ENCODE data around the gene CELF6.

The CELF6 gene

GRCh38 chr15:72269739-72270138 lies 50.2 kb downstream of the CELF6 start:
- Histone ChIP-seq H3K36me3 (replicated peaks; ENCODE audit: insufficient read depth, low read length) (peaks cover 12% of the 10 kb centered on the region; the same call in 1 of the 2 replicates), H3K9me2 (replicated peaks; ENCODE audit: insufficient read depth, low read length) (no peaks in the 10 kb centered on the region), H3K79me2 (ENCODE audit: low read length) (peaks cover 24% of the 10 kb centered on the region), H3F3A (ENCODE audit: insufficient read depth, low read length) (peaks cover 4% of the 10 kb centered on the region; the same call in 1 of the 2 replicates), H3K27ac (ENCODE audit: low read length) (no peak overlapping the region), H2AFZ (ENCODE audit: low read length) (no peak overlapping the region), H3K4me3 (ENCODE audit: low read length) (no peak overlapping the region), H3K4me1 (ENCODE audit: low read length) (peaks cover 15% of the 10 kb centered on the region; the same call in 1 of the 2 replicates), H3K4me2 (ENCODE audit: low read depth, low read length) (no peak overlapping the region), H3K27me3 (replicated peaks; ENCODE audit: insufficient read depth, low read length) (no peaks in the 10 kb centered on the region), H4K20me1 (ENCODE audit: insufficient read depth, low read length) (no peaks in the 10 kb centered on the region), H3K9ac (ENCODE audit: low read length) (no peak overlapping the region), H3K9me3 (replicated peaks; ENCODE audit: insufficient read depth, low read length) (no peaks in the 10 kb centered on the region)
- no peak for DNase-seq
- TF ChIP-seq CTCF (IDR thresholded peaks at IDR 0.05; ENCODE audit: low read length) (no peak), EZH2phosphoT487 (IDR thresholded peaks at IDR 0.05; ENCODE audit: low read length) (no peak), EZH2 (optimal IDR thresholded peaks at IDR 0.05; ENCODE audit: low read depth, low read length) (no peak)

DNA sequence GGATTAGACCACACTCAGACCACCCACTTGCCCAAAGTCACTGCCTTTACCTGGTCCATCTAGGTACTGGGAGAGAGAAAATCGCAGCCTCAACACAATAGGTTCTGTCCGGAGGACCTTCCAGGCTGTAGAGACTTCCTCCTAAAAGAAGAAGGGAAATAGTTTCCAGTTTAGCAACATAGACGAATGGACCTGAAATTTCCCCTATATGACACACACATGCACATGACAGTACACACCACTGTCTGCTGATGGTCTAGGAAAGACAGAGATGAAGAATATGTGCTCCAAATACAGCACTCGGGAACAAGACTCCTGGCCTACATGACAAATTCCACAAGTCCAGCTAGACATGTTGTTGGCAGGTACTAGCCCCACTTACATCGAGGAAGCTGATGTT lies 54.9 kb downstream of the CELF6 start:
- Histone ChIP-seq H2AFZ (ENCODE audit: low read length) (no peak overlapping the region), H4K20me1 (ENCODE audit: insufficient read depth, low read length) (no peaks in the 10 kb centered on the region), H3K27me3 (replicated peaks; ENCODE audit: insufficient read depth, low read length) (no peaks in the 10 kb centered on the region), H3K36me3 (replicated peaks; ENCODE audit: insufficient read depth, low read length) (peaks cover 23% of the 10 kb centered on the region; the same call in 1 of the 2 replicates), H3K27ac (ENCODE audit: low read length) (no peak overlapping the region), H3K79me2 (ENCODE audit: low read length) (peaks cover 3% of the 10 kb centered on the region), H3F3A (ENCODE audit: insufficient read depth, low read length) (no peaks in the 10 kb centered on the region), H3K4me1 (ENCODE audit: low read length) (no peaks in the 10 kb centered on the region), H3K4me2 (ENCODE audit: low read depth, low read length) (no peak overlapping the region), H3K9ac (ENCODE audit: low read length) (no peak overlapping the region), H3K4me3 (ENCODE audit: low read length) (no peak overlapping the region), H3K9me3 (replicated peaks; ENCODE audit: insufficient read depth, low read length) (no peaks in the 10 kb centered on the region), H3K9me2 (replicated peaks; ENCODE audit: insufficient read depth, low read length) (no peaks in the 10 kb centered on the region)
- DNase-seq = no peak
- TF ChIP-seq CTCF (IDR thresholded peaks at IDR 0.05; ENCODE audit: low read length) = no peak
- TF ChIP-seq EZH2 (optimal IDR thresholded peaks at IDR 0.05; ENCODE audit: low read depth, low read length) = no peak
- no peak for TF ChIP-seq EZH2phosphoT487 (IDR thresholded peaks at IDR 0.05; ENCODE audit: low read length)

DNA sequence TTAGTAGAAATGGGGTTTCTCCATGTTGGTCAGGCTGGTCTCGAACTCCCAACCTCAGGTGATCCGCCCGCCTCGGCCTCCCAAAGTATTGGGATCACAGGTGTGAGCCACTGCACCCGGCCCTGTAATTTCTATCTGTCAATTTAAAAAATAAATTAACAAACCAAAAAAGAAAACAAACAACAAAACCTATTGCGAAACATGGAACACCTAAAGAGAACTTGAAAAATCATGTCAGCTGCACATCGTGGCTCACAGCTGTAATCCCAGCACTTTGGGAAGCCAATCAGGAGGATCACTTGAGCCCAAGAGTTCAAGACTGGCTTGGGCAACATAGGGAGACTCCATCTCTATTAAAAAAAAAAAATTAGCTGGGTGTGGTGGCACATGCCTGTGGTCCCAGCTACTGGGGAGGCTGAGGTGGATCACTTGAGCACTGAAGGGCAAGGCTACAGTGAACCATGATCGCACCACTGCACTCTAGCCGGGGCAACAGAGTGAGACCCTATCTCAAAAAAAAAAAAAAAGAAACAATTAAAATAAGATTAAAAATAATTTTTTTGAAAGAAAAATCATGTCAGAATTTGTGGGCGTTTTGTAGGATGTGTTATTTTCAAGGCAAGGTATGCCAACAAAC lies 67.2 kb downstream of the CELF6 start:
- DNase-seq = no peak
- Histone ChIP-seq H3K36me3 (replicated peaks; ENCODE audit: insufficient read depth, low read length) (peaks cover 5% of the 10 kb centered on the region; the same call in 1 of the 2 replicates), H3K27ac (ENCODE audit: low read length) (no peak overlapping the region)

More for the DNA sequence above, 67.2 kb downstream of the CELF6 start:
- Histone ChIP-seq H2AFZ (ENCODE audit: low read length) (no peak overlapping the region), H3K79me2 (ENCODE audit: low read length) (no peaks in the 10 kb centered on the region), H3F3A (ENCODE audit: insufficient read depth, low read length) (no peaks in the 10 kb centered on the region), H3K9ac (ENCODE audit: low read length) (no peak overlapping the region), H3K4me1 (ENCODE audit: low read length) (no peaks in the 10 kb centered on the region), H3K4me2 (ENCODE audit: low read depth, low read length) (no peak overlapping the region), H3K4me3 (ENCODE audit: low read length) (no peak overlapping the region), H3K9me2 (replicated peaks; ENCODE audit: insufficient read depth, low read length) (no peaks in the 10 kb centered on the region), H4K20me1 (ENCODE audit: insufficient read depth, low read length) (no peaks in the 10 kb centered on the region), H3K27me3 (replicated peaks; ENCODE audit: insufficient read depth, low read length) (no peaks in the 10 kb centered on the region), H3K9me3 (replicated peaks; ENCODE audit: insufficient read depth, low read length) (no peaks in the 10 kb centered on the region)
- TF ChIP-seq CTCF (IDR thresholded peaks at IDR 0.05; ENCODE audit: low read length) (no peak), EZH2 (optimal IDR thresholded peaks at IDR 0.05; ENCODE audit: low read depth, low read length) (no peak), EZH2phosphoT487 (IDR thresholded peaks at IDR 0.05; ENCODE audit: low read length) (no peak)

Measured in MM.1S (cell line).